GM12878 (cell line): ENCODE data around the gene INF2.

Experiments
- BACH1 ChIP-seq: fragments of 450-650 bp; IDR thresholded peaks from 2 replicates; pipeline ENCODE4 v1.6.1; 2017; ENCODE audit warnings: mild to moderate bottlenecking, borderline replicate concordance
- CTCF ChIP-seq, 3 experiments: IDR thresholded peaks in 2 of 3; conservative IDR thresholded peaks in 1 of 3; 2 replicates each; pipeline ENCODE4 v1.5.1; 2011; ENCODE audit warnings: low read depth in 3 of 3, low read length in 3 of 3, mild to moderate bottlenecking in 3 of 3, control low read depth in 2 of 3, moderate library complexity in 2 of 3, inconsistent platforms in 1 of 3, mixed read lengths in 1 of 3; ENCODE audit not compliant: control insufficient read depth in 2 of 3, insufficient read depth in 1 of 3; ENCODE audit errors: extremely low read depth in 1 of 3
- EED ChIP-seq: sonication (generic); IDR thresholded peaks from 2 replicates; pipeline ENCODE4 v1.6.1; 2016; ENCODE audit warnings: antibody characterized with exemption, low read depth
- GABPA ChIP-seq: IDR thresholded peaks from 2 replicates; pipeline ENCODE4 v1.6.1; 2014; ENCODE audit warnings: antibody characterized with exemption, low read depth, mild to moderate bottlenecking, inconsistent platforms
- HDAC2 ChIP-seq: fragments of 200-600 bp; sonication (generic); IDR thresholded peaks from 2 replicates; pipeline ENCODE4 v1.6.1; 2017
- JUND ChIP-seq: IDR thresholded peaks from 2 replicates; pipeline ENCODE4 v1.6.1; 2012; ENCODE audit warnings: low read depth, mild to moderate bottlenecking, low read length, improper control_type of control experiment, moderate library complexity
- MEF2A ChIP-seq: IDR thresholded peaks from 2 replicates; pipeline ENCODE4 v1.6.1; 2011; ENCODE audit warnings: low read depth, mild to moderate bottlenecking, low read length, moderate library complexity; ENCODE audit not compliant: insufficient read depth
- MTA3 ChIP-seq: IDR thresholded peaks from 2 replicates; pipeline ENCODE4 v1.6.1; 2012; ENCODE audit warnings: low read length, inconsistent platforms, borderline replicate concordance
- POLR2A ChIP-seq: IDR thresholded peaks from 2 replicates; pipeline ENCODE4 v1.6.1; 2011; ENCODE audit warnings: low read depth, mild to moderate bottlenecking, low read length
- RAD21 ChIP-seq: IDR thresholded peaks from 2 replicates; pipeline ENCODE4 v1.6.1; 2011; ENCODE audit warnings: mild to moderate bottlenecking, low read depth, low read length, moderate library complexity; ENCODE audit not compliant: insufficient read depth
- SPI1 ChIP-seq: IDR thresholded peaks from 2 replicates; pipeline ENCODE4 v1.6.1; 2011; ENCODE audit warnings: low read depth, mild to moderate bottlenecking, low read length, moderate library complexity, borderline replicate concordance; ENCODE audit not compliant: insufficient read depth
- SUPT20H ChIP-seq: IDR thresholded peaks from 2 replicates; pipeline ENCODE4 v1.6.1; 2011; ENCODE audit warnings: low read depth, mild to moderate bottlenecking, low read length, moderate library complexity, borderline replicate concordance; ENCODE audit not compliant: control insufficient read depth
- TCF12 ChIP-seq: IDR thresholded peaks from 2 replicates; pipeline ENCODE4 v1.6.1; 2011; ENCODE audit warnings: low read depth, mild to moderate bottlenecking, low read length
- USF2 ChIP-seq: IDR thresholded peaks from 2 replicates; pipeline ENCODE4 v1.6.1; 2011; ENCODE audit warnings: low read depth, low read length, improper control_type of control experiment, borderline replicate concordance

- TF ChIP-seq CTCF (IDR thresholded peaks at IDR 0.05 in 2 of 3, conservative IDR thresholded peaks at IDR 0.05 in 1 of 3; ENCODE audit: control insufficient read depth in 2 of 3, extremely low read depth in 1 of 3, insufficient read depth in 1 of 3, low read depth in 3 of 3, low read length in 3 of 3) = no peak
- no peak for TF ChIP-seq POLR2A
- TF ChIP-seq BACH1 = no peak
- TF ChIP-seq HDAC2 = no peak
- TF ChIP-seq SPI1 = no peak
- no peak for TF ChIP-seq EED
- TF ChIP-seq RAD21 = no peak
- no peak for TF ChIP-seq JUND
- TF ChIP-seq USF2 = no peak
- TF ChIP-seq SUPT20H = no peak
- TF ChIP-seq TCF12 = no peak
- TF ChIP-seq GABPA = no peak
- TF ChIP-seq MTA3 = no peak
- no peak for TF ChIP-seq MEF2A
These were observed 15.9 kb upstream of the INF2 start for GRCh38 chr14:104673481-104673880.
